GM18498 (cell line): ENCODE results near the gene ELMO1.
A peak's percentile ranks its signal among the peaks of the same experiment; 100 is the strongest.

ENCODE experiments used
- ATAC-seq: cut with Tn5 transposase; IDR thresholded peaks from one replicate; pipeline ENCODE4 v1.9.1; 2021; ENCODE audit warnings: mild to moderate bottlenecking, moderate library complexity; ENCODE audit not compliant: unreplicated experiment

Gene ELMO1

DNA sequence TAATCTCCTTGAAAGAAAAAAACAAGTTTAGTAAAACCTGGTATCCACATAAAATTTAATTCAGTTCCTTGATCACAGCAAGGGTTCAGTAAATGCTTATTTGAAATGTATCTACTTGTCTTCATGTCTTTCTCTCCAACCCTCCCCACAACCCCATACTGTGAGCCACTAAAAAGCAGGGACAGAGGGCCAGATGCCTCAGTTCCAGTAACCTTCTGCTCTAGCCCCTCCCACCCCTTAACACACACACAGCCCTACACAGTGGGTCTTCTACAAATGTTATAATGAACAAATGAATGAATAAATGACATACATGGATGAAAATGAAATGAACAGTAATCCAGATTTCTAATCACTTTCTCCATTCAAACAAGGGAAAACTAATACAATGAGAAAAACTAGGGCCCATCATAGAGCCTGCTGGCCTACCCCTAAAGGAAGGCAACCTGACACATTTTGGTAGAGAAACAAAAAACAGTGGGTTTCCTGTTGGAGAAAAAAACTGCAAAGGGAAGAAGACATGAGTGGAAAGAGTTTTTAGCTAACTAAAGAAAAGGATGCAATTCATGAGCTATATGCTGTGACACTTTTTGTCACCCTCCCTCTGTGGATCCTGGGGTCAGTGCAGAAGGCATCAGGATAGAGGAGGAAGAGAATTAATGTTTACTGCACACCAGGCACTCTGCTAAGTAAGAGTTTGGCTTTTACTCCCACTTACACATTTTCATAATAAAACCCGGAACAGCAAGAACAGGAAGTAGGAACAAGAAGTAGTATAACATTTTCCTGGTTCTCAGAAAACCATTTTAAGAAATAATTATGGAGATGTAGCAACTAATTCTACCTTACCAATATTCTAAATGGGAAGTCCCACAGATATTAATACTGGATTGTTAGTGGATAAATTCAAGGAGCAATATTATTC, 38.1 kb downstream of the ELMO1 start:
- ATAC-seq = no peak

DNA sequence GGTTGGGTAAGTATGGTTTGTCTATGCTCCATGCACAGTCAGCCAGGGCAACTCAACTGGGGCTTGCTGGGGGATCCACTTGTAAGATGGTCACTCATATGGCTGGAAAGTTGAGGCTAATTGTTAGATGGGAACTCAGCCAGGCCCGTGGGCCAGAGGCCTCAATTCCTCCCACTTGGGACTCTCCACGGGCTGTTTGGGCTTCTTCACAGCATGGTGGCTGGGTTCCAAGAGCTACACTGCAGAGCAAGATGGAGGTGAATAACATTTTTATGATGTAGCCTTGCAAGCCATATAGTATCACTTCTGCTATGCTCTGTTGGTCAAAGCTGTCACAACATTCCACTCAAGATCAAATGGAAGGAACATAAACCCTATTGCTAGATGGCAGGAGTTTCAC, 39.2 kb downstream of the ELMO1 start:
- no peak for ATAC-seq

DNA sequence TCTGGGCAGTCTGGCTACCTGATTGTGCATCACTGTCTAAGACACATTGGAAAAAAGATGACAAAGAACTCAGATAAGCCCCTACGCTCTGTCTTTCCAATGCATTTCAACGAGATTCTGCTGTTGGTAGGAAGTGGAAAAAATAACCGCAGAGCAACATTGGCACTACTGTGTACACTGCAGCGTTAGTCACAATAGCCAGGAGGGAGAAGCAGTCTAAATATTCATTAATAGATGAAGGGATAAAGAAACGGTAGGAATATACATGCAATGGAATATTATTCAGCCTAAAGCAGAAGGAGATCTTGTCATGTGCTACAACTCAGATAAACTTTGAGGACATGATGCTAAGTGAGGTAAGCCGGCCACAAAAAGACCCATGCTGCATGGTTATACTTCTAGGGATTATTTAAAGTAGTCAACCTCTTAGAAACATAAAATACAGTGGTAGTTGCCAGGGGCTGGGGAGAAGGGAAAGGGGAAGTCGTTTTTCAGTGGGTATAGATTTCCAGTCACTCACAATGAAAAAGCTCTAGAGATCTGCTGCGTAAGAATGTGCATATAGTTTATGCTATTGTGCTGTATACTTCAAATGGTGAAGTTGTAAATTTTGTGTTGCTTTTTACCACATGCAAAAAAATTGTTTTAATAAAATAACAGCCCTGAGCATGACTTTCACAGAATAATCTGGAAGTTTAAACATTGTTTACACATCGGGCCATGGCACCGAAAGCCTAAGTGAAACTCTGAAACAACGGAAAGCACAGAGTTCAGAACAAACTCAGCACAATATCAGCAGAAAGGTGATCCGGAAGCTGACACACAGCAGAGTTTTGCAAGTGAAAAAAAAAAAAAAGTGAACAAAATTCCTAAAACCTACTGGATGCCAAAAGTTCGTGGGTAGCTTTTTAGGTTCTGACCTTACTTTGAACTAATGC, 40.1 kb downstream of the ELMO1 start:
- ATAC-seq = peak; percentile 71

DNA sequence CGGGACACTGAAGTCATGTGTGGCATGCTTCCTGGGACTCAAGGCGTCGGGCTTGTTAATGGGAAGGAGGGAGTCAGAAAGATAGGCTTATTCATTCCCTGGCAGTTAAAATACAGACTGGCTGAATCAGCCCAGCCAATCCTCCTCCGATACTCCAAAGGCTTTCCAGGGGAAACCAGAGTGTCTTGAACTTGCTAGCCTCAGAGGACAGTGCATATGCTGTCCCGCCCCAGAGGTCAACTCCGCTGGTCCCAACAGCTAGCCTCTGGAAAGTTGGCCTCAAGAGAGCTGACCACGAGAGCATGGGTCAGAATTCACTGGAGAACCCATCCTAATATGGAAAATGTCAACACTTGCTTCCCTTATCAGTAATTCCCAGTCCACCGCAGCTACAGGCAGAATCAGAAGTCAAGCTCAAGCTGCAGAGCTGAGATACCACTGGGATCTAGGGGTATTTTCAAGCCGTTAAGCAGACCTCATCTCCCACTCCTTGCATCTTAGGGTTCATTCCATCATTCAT, 43.0 kb downstream of the ELMO1 start:
- no peak for ATAC-seq

DNA sequence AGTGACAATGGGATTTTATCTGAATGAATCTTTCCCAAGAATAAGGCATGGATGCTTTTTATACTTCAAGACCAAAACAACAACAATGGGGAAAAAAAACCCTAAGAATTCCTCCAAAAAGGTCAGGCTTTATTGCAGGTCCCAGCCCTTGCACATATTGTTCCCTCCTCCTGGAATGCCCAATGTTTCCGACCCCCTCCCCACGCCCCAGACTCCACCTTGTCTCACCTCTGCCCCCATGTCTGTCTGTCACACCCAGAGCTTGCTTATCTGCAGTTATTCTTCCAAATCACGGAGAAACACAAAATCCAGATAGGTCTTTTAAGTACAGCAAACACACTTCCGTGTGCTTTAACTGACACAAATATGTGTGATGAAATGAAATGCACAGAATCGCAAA, 43.5 kb downstream of the ELMO1 start:
- no peak for ATAC-seq

DNA sequence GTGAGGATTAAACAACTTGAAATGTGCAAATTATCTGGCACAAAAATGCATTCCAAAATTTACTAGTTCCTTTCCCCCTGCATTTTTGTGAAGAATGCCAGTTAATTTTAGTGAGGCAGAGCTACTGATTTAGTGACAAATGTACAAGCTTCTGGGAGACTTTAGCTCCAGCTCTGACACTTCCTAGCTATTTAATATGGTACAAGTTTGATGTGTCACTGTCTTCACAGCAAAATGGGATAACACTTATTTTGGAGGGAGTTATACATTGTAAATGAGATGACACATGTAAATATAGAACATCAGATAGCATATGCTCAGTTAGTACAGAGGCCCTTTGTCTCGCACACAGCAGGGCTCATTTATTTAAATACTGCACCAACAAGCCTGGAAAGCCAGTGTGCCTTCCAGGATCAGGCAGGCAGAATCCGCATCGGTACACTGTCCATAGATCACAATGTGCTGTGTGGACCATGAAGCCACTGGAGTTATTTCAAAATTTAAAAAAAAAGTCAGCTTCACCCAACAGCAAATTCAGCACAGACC, 48.7 kb downstream of the ELMO1 start:
- ATAC-seq = no peak

DNA sequence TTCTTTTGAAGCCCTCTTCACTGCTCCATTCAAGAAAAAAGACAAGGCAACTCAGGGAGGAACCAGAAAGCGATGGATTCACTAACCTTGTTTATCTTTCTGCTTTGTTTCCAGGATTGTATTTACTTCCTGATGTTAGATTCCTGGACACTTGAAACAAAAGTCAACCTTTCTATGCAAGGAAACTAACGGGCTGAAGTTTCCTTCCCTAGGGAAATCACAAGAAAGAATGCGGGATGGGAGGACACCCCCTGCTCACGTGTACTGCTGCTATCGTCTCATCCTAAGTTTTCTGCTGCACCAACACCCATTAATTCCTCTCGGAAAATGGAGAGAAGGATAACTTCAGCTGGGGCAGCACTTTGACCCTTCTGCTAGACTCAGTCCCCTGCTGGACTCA, 50.3 kb downstream of the ELMO1 start:
- no peak for ATAC-seq

DNA sequence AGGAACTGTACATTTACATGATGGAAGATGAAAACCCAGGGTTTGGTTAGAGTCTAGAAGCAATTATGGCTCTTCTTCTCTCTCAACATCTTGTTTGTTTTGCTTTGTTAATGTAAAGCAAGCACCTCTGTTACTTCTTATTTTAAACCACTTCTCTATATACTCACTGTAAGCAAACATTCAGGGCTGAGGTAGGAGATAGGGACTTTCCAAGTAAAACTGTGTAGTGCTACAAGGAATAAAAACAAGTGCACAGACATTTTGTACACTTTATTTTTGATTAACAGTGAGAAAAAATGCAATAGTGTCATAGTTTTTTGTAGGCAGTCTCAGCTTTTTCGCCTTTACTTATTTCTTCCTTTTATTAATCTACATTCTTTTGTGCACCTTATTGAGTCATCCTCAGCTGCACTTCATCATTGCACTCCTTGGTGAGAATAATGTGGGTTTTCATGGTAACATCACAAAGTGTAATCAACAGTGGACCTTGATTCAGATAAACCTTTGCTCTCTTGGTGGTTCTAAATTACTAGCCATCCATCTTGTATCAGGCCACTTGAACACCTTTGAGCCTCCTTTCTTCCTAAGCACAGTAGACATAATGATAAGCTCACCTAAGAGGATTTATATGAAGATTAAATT, 52.9 kb downstream of the ELMO1 start:
- no peak for ATAC-seq

DNA sequence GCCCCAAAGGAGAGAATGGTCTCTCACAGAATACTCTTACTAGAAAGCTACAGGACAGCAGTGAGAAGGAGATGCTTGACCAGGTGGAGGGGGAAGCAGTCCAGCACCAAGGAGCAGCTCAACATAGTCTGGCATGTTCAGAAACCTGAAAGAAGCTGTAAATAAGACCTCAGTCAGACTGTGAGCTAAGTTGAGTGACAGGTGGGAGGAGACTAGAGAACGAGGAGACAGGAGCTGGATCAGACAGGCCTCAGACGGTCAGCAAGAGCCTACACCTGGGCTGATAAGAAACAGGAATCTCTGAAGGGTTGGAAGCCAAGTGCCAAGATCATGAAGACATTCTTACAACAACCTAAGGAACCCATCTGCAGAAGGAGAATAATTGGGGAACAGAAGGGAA, 54.5 kb downstream of the ELMO1 start:
- ATAC-seq = no peak

DNA sequence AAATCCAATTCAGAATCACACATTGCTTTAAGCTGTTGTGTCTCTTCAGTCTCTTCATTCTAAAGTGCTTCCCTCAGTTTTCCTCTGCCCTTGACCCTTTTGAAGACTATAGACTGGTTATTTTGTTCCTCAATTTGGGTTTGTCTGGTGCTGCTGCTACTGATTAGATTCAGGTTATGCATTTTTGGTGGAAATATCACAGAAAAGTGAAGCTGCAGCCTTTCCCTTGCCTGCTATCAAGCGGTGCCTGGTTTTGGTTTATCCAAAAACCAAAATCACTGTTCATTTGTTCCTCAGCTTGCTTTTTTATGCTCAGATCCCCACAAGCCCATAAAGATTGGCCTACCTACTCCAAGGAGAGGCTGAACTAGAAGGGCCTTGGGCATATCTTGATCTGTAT, 55.2 kb downstream of the ELMO1 start:
- no peak for ATAC-seq

DNA sequence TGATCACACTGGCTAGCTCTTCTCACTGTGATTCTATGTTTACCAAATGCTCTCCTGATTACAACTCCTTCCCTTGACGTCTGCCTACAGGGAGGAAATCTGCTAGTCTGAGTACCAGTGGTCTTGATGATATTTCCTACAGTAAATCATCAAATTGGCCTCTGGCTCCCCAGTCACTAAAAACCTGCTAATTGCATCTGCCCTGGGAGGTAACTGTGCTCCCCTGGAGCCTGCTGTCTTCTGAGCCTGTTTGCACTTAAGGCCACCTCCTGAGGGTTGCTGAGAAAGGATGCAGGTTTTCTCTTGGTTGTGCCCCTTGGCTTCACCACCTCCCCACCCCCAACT, 56.0 kb downstream of the ELMO1 start:
- no peak for ATAC-seq

DNA sequence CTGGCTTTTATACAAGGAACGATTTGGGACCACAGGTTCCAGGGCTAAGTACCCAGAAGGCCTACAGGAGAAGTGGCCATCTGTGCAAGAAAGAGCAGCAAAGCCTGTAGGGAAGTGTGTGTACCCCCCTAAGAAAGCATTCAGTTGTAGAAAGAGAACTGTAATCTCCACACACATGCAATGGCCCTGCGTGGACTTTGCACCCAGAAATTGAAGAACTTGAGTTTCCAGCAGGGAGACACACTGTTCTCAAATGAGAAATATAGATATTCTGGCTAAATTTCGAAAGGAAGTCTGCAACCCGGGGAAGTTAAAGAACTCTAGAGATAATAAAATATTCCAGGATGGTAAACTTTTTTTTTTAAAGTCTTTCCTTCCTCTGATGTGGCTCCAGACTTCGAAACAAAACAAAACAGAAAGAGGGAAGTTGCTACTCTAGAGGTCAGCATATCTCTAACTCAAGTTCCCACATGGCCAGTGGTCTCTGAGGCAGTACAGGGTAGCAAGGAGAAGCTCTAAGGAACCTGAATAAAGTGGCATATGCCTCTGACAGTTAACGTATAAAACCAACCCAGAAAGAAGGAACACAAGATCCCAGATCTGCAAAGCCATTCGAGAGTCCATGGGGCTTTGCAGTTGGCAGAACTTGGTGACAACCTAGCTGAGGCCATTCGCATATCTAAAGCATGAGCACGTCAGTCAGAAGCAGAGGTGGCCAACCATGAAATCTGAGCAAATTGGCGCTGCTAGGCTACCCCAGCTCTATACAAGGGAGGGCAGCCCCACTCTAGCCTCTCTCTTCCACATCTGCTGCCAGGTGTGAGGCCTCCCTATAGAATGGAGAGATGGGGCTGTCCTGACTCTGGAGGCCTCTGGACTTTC, 56.6 kb downstream of the ELMO1 start:
- no peak for ATAC-seq

DNA sequence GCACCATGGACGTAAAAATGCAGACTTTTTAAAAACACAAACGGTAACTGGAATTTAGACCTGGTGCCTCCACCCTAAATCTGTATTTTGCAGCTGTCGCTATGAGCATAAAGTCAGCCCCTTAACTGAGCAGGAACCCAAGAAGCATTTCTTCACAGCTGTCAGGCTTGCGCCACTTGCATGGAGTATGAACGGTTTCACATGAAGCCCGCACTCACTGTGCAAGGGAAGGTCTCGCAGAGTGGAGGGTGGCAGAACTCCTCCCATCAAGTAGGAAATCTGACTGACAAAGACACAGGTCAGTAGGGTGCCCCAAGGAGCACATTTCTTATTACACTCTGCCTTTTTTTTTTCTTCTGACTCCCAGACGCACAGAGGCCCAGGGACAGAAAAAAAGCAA, 58.5 kb downstream of the ELMO1 start:
- no peak for ATAC-seq

DNA sequence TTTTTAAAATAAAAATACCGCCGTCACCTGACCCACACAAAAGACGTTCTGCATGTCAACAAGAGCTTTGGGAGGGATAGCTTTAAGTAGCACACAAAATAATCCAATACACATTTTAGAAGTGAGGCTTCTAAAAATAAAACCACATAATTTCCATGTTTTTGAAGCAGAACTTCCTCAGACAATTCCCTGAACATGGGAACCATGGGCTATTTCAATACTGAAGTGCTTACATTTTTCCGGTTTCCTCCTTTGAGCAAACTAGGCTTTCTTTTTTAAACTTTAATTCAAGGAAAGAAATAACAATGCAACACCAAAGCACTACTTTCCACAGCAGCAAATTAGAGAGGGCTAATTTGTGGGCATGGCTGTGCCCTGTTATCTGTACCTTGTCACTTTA, 59.9 kb downstream of the ELMO1 start:
- no peak for ATAC-seq

DNA sequence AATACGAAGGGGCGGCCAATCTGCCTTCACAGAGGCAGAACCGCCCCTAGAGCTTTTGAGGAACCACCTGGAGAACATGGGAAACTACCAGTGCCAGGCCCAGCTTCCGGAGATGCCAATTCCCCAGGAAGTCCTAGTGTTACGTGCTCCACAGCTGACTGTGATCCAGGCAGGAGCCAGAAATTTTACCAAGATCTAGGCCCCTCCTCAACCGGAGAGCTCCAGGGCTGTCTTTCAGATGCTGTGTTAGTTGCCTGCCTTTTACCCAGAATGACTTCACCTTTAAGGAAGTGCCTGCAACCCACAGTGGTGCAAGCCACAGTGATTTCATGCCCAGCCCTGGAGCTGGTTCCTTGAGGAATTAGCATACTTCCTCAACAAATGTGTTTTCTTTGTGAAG, 62.9 kb downstream of the ELMO1 start:
- ATAC-seq = no peak

DNA sequence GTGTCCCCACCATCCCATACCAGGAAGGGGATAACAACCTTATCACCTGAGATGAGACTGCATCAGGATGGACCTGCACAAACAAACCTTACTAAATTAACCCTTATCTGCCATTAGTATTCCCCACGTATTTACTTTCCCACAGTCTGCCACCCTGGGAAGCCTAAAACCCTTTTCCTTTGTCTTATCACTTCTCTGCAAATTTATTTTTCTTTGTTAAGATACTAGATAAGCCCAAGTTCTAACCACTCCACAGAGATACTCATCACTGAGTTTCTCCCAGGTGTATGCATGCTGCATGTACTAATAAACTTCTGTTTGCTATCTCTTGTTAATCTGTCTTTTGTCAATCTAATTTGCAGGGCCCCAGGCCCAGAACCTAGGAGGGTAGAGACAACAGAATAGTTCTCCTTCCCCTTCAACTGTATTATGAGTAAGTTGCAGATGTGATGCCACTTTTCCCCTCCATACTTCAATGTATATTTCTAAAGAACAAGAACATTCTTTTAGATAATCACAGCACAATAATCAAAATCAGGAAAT, 66.0 kb downstream of the ELMO1 start:
- ATAC-seq = no peak

DNA sequence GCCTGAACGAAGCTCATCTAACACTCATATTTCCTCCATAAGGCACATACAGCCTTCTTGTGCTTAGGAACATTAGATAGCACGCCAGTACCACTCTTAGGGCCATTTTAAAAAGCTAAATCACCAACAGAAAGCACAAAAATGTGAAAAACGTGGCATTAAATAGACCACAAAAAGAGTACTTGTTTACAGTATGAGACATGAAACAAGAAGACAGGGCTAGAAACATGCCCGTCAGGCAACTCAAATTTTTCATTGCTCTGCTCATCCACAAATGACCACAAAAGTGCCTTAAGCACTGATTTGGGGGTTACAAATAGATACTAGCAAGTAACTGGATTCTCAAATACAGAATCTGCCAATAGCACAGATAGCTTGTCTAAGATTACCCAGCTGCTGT, 67.8 kb downstream of the ELMO1 start:
- ATAC-seq = no peak

DNA sequence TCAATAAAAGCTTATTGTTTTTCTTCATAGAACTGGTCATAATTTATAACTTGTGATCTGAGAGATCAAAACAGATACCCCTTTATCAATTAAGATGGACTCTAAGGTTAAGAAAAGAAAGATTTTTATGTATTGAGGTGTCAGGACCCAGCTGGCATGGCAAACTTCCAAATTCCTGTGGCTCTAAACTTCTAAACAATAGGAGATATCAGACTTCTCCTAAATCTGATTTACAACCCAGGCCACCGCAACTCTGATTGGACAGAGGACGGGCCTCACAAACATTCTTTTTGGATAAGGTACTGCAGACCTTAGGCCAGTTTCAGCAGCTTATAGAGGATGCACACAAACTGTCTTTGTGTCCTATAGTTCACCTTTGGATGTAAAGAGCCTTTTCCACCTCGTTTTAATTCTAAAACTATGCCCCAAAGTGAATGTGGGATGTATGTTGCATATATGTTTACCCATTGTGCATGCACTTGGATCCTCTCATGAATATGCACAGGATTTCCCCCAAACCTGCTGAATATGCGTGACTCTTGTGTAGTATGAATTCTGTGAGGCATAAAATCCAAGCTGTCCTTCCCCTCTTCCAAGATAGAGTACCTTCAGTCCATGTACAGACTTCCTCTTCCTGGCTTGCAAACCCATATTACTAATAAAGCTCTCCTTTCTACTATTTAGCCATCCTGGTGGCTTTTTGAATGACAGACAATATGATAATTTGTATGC, 69.0 kb downstream of the ELMO1 start:
- ATAC-seq = no peak

DNA sequence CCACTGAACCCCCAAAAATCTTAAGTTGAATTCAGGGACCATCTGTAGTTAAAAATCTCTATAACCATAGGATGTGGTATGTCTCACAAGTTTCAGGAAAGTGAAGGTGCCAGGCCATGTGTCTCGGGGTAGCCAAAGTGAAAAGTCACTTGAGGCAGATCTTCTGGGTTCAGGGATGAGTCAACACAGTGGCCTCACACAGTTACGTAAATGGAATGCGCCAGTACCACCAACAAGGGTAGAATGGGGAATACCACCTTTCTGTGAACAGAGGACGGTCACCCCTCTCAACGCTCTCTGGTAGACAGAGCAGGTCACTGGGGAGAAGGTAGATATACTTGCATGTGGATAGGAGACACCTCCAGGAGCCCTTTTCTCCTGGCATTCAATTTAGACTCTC, 71.4 kb downstream of the ELMO1 start:
- ATAC-seq = no peak
